Measurements from ENCODE around the gene TTLL10.

Gene TTLL10

DNA sequence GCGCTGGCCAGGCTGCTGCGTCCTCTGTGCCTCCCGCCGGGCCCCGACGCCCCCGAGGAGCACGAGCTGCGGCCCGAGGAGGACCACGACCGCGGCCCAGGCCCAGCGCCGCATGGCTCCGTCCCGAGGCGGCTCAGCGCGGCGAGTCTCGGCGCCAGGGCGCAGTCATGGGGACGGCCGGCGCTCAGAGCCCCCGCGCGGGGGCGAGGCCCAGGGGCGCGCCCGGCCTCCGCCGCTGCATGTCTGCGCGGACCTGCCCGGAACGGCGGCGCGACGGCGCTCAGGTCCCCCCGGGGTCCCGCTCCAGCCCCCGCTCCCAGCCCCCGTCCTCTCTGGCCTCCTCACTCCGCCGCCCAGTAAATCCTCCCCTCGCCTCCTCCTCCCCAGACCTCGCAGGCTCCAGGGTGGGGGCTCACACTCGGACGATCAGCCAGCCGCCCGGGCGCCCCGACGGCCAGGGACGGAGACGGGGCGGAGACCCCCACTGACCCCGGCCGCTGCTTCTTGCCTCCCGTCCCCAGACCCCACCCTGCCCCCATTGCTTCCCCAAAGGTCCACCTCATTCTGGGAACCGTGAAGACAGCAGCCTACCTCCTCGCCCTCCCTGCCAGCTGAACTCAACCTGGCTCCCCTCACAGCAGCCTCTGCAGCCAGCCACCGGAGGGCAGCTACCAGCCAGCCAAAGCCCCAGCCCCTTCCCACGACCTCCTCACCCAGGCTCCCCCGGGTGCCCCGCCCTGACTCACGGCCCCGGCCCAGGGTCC is 73.1 kb downstream of the TTLL10 start, which contains the start of gene C1QTNF12:
Gene C1QTNF12, minus strand, starts transcription at position 146 of the 764 bp plus-strand sequence. Its CDS starts 32 bp downstream, at position 114.
- DNase-seq (ENCODE audit: low spot score), result no peak

DNA sequence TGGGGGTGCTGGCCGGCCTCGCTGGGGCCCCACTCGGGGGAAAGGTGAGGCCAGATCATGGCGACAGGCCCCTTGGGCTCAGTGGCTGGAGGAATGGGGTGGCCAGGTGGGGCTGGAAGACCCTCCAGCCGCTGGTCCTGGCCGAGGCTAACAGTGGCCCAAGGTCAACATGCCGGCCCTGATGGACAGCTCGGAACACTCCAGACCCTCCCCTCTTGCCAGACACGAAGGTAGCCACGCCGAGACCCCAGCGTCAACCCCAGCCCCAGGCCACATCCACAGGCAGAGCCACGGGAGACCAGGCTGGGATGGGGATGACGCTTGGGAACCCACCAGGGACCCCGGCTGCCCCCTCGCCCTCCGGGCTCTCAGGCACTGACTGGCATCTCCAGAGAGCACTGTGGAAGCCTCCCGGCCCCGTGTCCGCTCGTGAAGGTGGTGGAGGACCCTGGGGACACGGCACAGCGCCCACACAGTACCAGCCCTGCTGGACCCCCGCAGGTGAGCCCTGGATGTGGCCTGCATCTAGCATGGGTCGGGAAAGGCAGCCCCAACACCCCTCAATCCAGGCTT is 73.7 kb downstream of the TTLL10 start:
- no peak for DNase-seq (ENCODE audit: low spot score)

Small RNA genes within 50 kb of the gene (small RNA-seq; reads per million reads assigned to genes)
- gene MIR200A, result 0 to 0.31 reads per million in 2 experiments
- gene MIR200B, result 0 to 0.18 reads per million in 2 experiments
- gene MIR429, result 0 reads per million in 2 experiments

All from SK-N-DZ (cell line).